MM.1S (cell line): Measurements from ENCODE around the gene GPAT3.

Experiments used
- CTCF ChIP-seq: fragments of 300-600 bp; sonication (generic); IDR thresholded peaks from 2 replicates; pipeline ENCODE4 v1.5.1; 2016; ENCODE audit warnings: antibody characterized with exemption, low read length, mixed read lengths
- EZH2 ChIP-seq: fragments of 300-600 bp; sonication (generic); optimal IDR thresholded peaks from 2 replicates; pipeline ENCODE3; 2017; ENCODE audit warnings: low read depth, mild to moderate bottlenecking, antibody characterized with exemption, low read length, mixed read lengths
- EZH2phosphoT487 ChIP-seq: fragments of 300-600 bp; sonication (generic); IDR thresholded peaks from 2 replicates; pipeline ENCODE4 v1.6.1; 2018; ENCODE audit warnings: antibody characterized with exemption, low read length

GRCh38 chr4:83560523-83560922 lies 24.6 kb downstream of the GPAT3 start:
- TF ChIP-seq CTCF (no peak), EZH2 (no peak), EZH2phosphoT487 (no peak)
